ENCODE measurements around the gene ZNF124. TPM values are rescaled to one million over a fixed set of nuclear protein-coding genes. Genes with fewer than 3 reads are reported as not detected.
"Not testable (repeated sequence)": the region's sequence is repeated elsewhere in the genome, so short reads cannot be mapped to it uniquely, and the experiment has no call there.

The ZNF124 gene
- total and polyA plus RNA-seq, 4 experiments from 2014 or later, result 6.6 to 26.8 (median 17.1) TPM

GRCh38 chr1:247126601-247127000 is 45.2 kb downstream of the ZNF124 start:
- H3K4me3 ChIP-seq (ENCODE audit: low read length in 2 of 2); H3K27ac ChIP-seq (ENCODE audit: low read depth, low read length); H3K4me1 ChIP-seq (ENCODE audit: insufficient read depth, low read length); DNase-seq; POLR2A ChIA-PET (ENCODE audit: partially characterized antibody); H3K4me3 Mint-ChIP-seq; H3K27ac Mint-ChIP-seq; CTCF ChIA-PET (ENCODE audit: partially characterized antibody); H3K27me3 ChIP-seq (ENCODE audit: insufficient read depth, low read length); intact Hi-C loops (cut with micrococcal nuclease); H3K9me3 ChIP-seq (ENCODE audit: control insufficient read depth in 1 of 2, low read length in 2 of 2); H3K36me3 ChIP-seq (ENCODE audit: insufficient read depth, low read length); H3K4me1 Mint-ChIP-seq; H3K27me3 Mint-ChIP-seq: not testable (repeated sequence)
- Mint-ChIP-seq H3K36me3 (peaks cover 8 to 13% of the 10 kb centered on the region in 2 donors), H3K9me3 (peaks cover 0 to 34% (median 10%) of the 10 kb centered on the region in 8 donors)

DNA sequence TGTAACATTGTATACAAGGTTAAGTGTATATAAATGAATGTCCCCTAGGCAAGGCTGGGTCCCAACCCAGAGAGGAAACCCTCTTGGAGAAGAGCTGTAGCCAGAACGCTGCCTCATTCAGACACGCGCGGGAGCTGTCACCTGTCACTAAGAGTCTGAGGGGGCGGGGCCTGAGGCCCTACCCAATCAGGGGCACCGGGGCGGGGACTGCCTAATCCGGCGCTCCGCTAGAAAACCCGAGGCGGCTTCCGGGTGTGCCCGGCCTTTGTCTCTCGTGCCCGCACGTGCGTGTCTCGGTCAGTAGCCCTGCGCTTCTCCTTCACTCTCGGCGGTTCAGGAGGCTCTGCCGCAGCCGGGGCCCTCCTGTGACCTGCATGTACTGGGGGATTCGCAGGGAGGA is 45.7 kb downstream of the ZNF124 start:
- H3K36me3 Mint-ChIP-seq, result peaks cover 8 to 13% of the 10 kb centered on the region in 2 donors
- DNase-seq; H3K27me3 ChIP-seq (ENCODE audit: insufficient read depth, low read length); H3K4me1 Mint-ChIP-seq; H3K36me3 ChIP-seq (ENCODE audit: insufficient read depth, low read length); H3K4me1 ChIP-seq (ENCODE audit: insufficient read depth, low read length); CTCF ChIA-PET (ENCODE audit: partially characterized antibody); intact Hi-C loops (cut with micrococcal nuclease); H3K9me3 ChIP-seq (ENCODE audit: control insufficient read depth in 1 of 2, low read length in 2 of 2); H3K27ac Mint-ChIP-seq; POLR2A ChIA-PET (ENCODE audit: partially characterized antibody); H3K27ac ChIP-seq (ENCODE audit: low read depth, low read length); H3K27me3 Mint-ChIP-seq; H3K4me3 ChIP-seq (ENCODE audit: low read length in 2 of 2); H3K4me3 Mint-ChIP-seq: not testable (repeated sequence)
- peaks cover 0 to 34% (median 10%) of the 10 kb centered on the region in 8 donors for H3K9me3 Mint-ChIP-seq

GRCh38 chr1:247121382-247121781 is 50.4 kb downstream of the ZNF124 start:
- H3K4me1 Mint-ChIP-seq, result no peaks in the 10 kb centered on the region
- Histone ChIP-seq H3K27ac (ENCODE audit: low read depth, low read length) (no peak overlapping the region), H3K36me3 (ENCODE audit: insufficient read depth, low read length) (no peaks in the 10 kb centered on the region), H3K4me1 (ENCODE audit: insufficient read depth, low read length) (no peaks in the 10 kb centered on the region), H3K27me3 (ENCODE audit: insufficient read depth, low read length) (no peaks in the 10 kb centered on the region), H3K9me3 (ENCODE audit: control insufficient read depth in 1 of 2, low read length in 2 of 2) (no peaks in the 10 kb centered on the region), H3K4me3 (ENCODE audit: low read length in 2 of 2) (no peak overlapping the region)
- no peaks in the 10 kb centered on the region for H3K27me3 Mint-ChIP-seq
- POLR2A ChIA-PET (ENCODE audit: partially characterized antibody), result no interaction called here
- H3K4me3 Mint-ChIP-seq, result no peak overlapping the region
- no peaks in the 10 kb centered on the region for H3K36me3 Mint-ChIP-seq
- intact Hi-C loops (cut with micrococcal nuclease), result no loop called here
- H3K9me3 Mint-ChIP-seq, result peaks cover 0 to 21% (median 2%) of the 10 kb centered on the region in 8 donors
- peak overlapping the region in 1 of 7 donors; percentile 15 for H3K27ac Mint-ChIP-seq
- no peak for DNase-seq
- CTCF ChIA-PET (ENCODE audit: partially characterized antibody), result no interaction called here

- CTCF ChIA-PET (ENCODE audit: partially characterized antibody), result interaction anchor here (1.2 kb wide), 1 partner anchor 367 kb away, joined by 3 read pairs; no protein-coding TSS in a partner anchor
- H3K36me3 ChIP-seq (ENCODE audit: insufficient read depth, low read length); H3K4me1 ChIP-seq (ENCODE audit: insufficient read depth, low read length); POLR2A ChIA-PET (ENCODE audit: partially characterized antibody); H3K4me3 Mint-ChIP-seq; H3K27me3 Mint-ChIP-seq; H3K4me1 Mint-ChIP-seq; H3K9me3 ChIP-seq (ENCODE audit: control insufficient read depth in 1 of 2, low read length in 2 of 2); intact Hi-C loops (cut with micrococcal nuclease); H3K27ac Mint-ChIP-seq; H3K4me3 ChIP-seq (ENCODE audit: low read length in 2 of 2); H3K36me3 Mint-ChIP-seq; DNase-seq; H3K27ac ChIP-seq (ENCODE audit: low read depth, low read length); H3K27me3 ChIP-seq (ENCODE audit: insufficient read depth, low read length): not testable (repeated sequence)
- H3K9me3 Mint-ChIP-seq, result peaks cover 0 to 21% (median 2%) of the 10 kb centered on the region in 8 donors
These were observed 51.5 kb downstream of the ZNF124 start for GRCh38 chr1:247120408-247120668.

DNA sequence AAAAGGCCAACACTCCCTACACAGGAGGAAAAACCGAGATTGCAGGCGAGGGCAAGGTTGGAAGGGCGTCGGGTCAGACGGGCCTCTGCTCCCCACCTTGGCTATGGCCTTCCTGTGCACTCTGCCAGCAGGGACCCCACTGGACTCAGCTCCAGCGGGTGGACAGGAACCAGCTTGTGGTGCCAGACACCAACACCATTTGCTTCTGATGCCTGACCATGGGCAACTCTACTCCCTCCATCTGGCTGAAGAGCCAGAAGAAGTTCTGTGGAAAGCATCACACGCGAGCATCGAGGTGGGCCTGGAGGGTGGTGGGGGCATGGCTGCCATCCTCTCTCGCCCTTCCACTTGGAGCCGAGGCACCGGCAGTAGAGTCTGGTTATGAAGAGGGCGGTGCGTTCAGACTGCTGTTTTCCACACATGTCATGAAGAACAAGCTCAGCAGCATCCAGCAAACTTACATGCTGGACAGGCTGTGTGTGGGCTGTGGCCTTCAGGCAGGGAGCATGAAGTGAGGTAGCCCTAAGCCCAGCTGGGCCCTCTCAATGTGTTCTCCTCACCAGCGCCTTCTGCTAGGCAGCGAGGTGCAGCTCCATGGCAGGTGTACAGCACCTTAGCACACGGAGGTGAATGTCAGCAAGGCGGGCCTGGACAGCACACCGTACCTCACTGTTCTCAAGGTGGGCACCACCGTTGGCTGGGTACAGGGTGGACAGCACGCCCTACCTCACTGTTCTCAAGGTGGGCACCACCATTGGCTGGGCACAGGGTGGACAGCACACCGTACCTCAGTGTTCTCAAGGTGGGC is 52.0 kb downstream of the ZNF124 start:
- Histone ChIP-seq H3K27ac (ENCODE audit: low read depth, low read length) (no peak overlapping the region), H3K9me3 (ENCODE audit: control insufficient read depth in 1 of 2, low read length in 2 of 2) (no peaks in the 10 kb centered on the region), H3K4me1 (ENCODE audit: insufficient read depth, low read length) (no peaks in the 10 kb centered on the region), H3K4me3 (ENCODE audit: low read length in 2 of 2) (no peak overlapping the region), H3K27me3 (ENCODE audit: insufficient read depth, low read length) (no peaks in the 10 kb centered on the region), H3K36me3 (ENCODE audit: insufficient read depth, low read length) (no peaks in the 10 kb centered on the region)
- no peak for DNase-seq
- Mint-ChIP-seq H3K36me3 (no peaks in the 10 kb centered on the region), H3K4me3 (no peak overlapping the region), H3K9me3 (peaks cover 0 to 18% (median 2%) of the 10 kb centered on the region in 8 donors), H3K27me3 (no peaks in the 10 kb centered on the region), H3K4me1 (peaks cover 0 to 2% (median under 1%) of the 10 kb centered on the region in 4 donors), H3K27ac (no peak overlapping the region)
- CTCF ChIA-PET (ENCODE audit: partially characterized antibody), result interaction anchor here (1.2 kb wide), 1 partner anchor 368 kb away, joined by 3 read pairs; no protein-coding TSS in a partner anchor
- POLR2A ChIA-PET (ENCODE audit: partially characterized antibody), result interaction anchor here (1.0 kb wide), 1 partner anchor 16 kb away, joined by 3 read pairs; the partner anchor contains the start of gene ZNF669
- intact Hi-C loops (cut with micrococcal nuclease), result no loop called here

GRCh38 chr1:247118946-247119446 is 52.8 kb downstream of the ZNF124 start:
- peak in 1 of 5 donors; percentile 57 for DNase-seq
- Histone ChIP-seq H3K36me3 (ENCODE audit: insufficient read depth, low read length) (no peaks in the 10 kb centered on the region), H3K9me3 (ENCODE audit: control insufficient read depth in 1 of 2, low read length in 2 of 2) (no peaks in the 10 kb centered on the region), H3K4me1 (ENCODE audit: insufficient read depth, low read length) (no peaks in the 10 kb centered on the region), H3K4me3 (ENCODE audit: low read length in 2 of 2) (no peak overlapping the region), H3K27ac (ENCODE audit: low read depth, low read length) (no peak overlapping the region), H3K27me3 (ENCODE audit: insufficient read depth, low read length) (no peaks in the 10 kb centered on the region)
- no peak overlapping the region for H3K4me3 Mint-ChIP-seq
- H3K9me3 Mint-ChIP-seq, result peaks cover 0 to 11% (median 2%) of the 10 kb centered on the region in 8 donors
- intact Hi-C loops (cut with micrococcal nuclease), result no loop called here
- POLR2A ChIA-PET (ENCODE audit: partially characterized antibody), result interaction anchor here (1.0 kb wide), 1 partner anchor 15 kb away, joined by 3 read pairs; the partner anchor contains the start of gene ZNF669
- CTCF ChIA-PET (ENCODE audit: partially characterized antibody), result interaction anchor here (1.2 kb wide), 1 partner anchor 369 kb away, joined by 3 read pairs; no protein-coding TSS in a partner anchor
- H3K27ac Mint-ChIP-seq, result no peak overlapping the region
- no peaks in the 10 kb centered on the region for H3K36me3 Mint-ChIP-seq
- no peaks in the 10 kb centered on the region for H3K27me3 Mint-ChIP-seq
- peaks cover 0 to 2% (median under 1%) of the 10 kb centered on the region in 4 donors for H3K4me1 Mint-ChIP-seq

- H3K9me3 ChIP-seq (ENCODE audit: control insufficient read depth in 1 of 2, low read length in 2 of 2), result no peaks in the 10 kb centered on the region
- Mint-ChIP-seq H3K4me1 (peaks cover 5 to 6% (median 5%) of the 10 kb centered on the region in 4 donors), H3K4me3 (no peak overlapping the region), H3K27me3 (peaks cover 8 to 10% of the 10 kb centered on the region in 2 donors), H3K27ac (no peak overlapping the region), H3K9me3 (peaks cover 0 to 4% (median 0%) of the 10 kb centered on the region in 8 donors), H3K36me3 (peaks cover 0 to 2% of the 10 kb centered on the region in 2 donors)
- no peak overlapping the region for H3K4me3 ChIP-seq (ENCODE audit: low read length in 2 of 2)
- H3K27me3 ChIP-seq (ENCODE audit: insufficient read depth, low read length), result peaks cover 8% of the 10 kb centered on the region
- intact Hi-C loops (cut with micrococcal nuclease), result no loop called here
- H3K36me3 ChIP-seq (ENCODE audit: insufficient read depth, low read length), result no peaks in the 10 kb centered on the region
- no peak overlapping the region for H3K27ac ChIP-seq (ENCODE audit: low read depth, low read length)
- DNase-seq, result no peak
- ChIA-PET POLR2A (ENCODE audit: partially characterized antibody) (no interaction called here), CTCF (ENCODE audit: partially characterized antibody) (no interaction called here)
- H3K4me1 ChIP-seq (ENCODE audit: insufficient read depth, low read length), result peaks cover 12% of the 10 kb centered on the region
These were observed 56.3 kb downstream of the ZNF124 start for GRCh38 chr1:247115545-247115944.
